H1 (cell line): ENCODE measurements around the gene RNF212. TPM values are rescaled to one million over a fixed set of nuclear protein-coding genes. Genes with fewer than 3 reads are reported as not detected.

Experiments
- BCL11A ChIP-seq, 2 experiments: IDR thresholded peaks; one replicate each; pipeline ENCODE4 v1.6.1; 2011; ENCODE audit warnings: low read depth in 2 of 2, low read length in 2 of 2, mild to moderate bottlenecking in 2 of 2
- BRCA1 ChIP-seq: IDR thresholded peaks from 2 replicates; pipeline ENCODE4 v1.6.1; 2012; ENCODE audit warnings: low read depth, low read length, improper control_type of control experiment
- KDM4A ChIP-seq: IDR thresholded peaks from one replicate; pipeline ENCODE4 v1.7.1; 2012; ENCODE audit warnings: low read depth, mild to moderate bottlenecking, moderate library complexity, low read length, inconsistent platforms; ENCODE audit not compliant: severe bottlenecking
- NRF1 ChIP-seq: IDR thresholded peaks from 2 replicates; pipeline ENCODE4 v1.6.1; 2011; ENCODE audit warnings: mild to moderate bottlenecking, low read depth, low read length, improper control_type of control experiment
- RBBP5 ChIP-seq: IDR thresholded peaks from 2 replicates; pipeline ENCODE4 v1.7.1; 2012; ENCODE audit warnings: low read depth, mild to moderate bottlenecking, inconsistent platforms, low read length, moderate library complexity, borderline replicate concordance
- SIX5 ChIP-seq: IDR thresholded peaks from 2 replicates; pipeline ENCODE4 v1.6.1; 2011; ENCODE audit warnings: mild to moderate bottlenecking, low read depth, low read length
- SUZ12 ChIP-seq: fragments of 200-600 bp; sonication (generic); IDR thresholded peaks from 2 replicates; pipeline ENCODE4 v1.6.1; 2012; ENCODE audit warnings: mild to moderate bottlenecking, inconsistent platforms, low read length, moderate library complexity, mixed read lengths
- USF2 ChIP-seq: IDR thresholded peaks from 2 replicates; pipeline ENCODE4 v1.6.1; 2011; ENCODE audit warnings: low read length, improper control_type of control experiment
- polyA plus RNA-seq, 7 experiments: library from polyadenylated mRNA; depleted of rRNA in 3 of 7; stranded (reverse) in 5 of 7; unstranded in 2 of 7; fragments of >200 nt in 5 of 7; fragments of 200-250 nt in 2 of 7; gene quantifications; 1 replicate in 5 of 7; 2 replicates in 1 of 7; 4 replicates in 1 of 7; pipeline versions ENCODE4 v1.2.1 to v1.2.3, GENCODE V29; 2011 to 2013; ENCODE audit warnings: missing spikeins in 2 of 7, mixed read lengths in 2 of 7
- total RNA-seq: library from RNA; stranded (reverse); fragmentation: NEBNext Ultra II Directional; extraction: Animal tissue kit (Norgen Biotek cat#: 25700); gene quantifications from 2 replicates; pipeline ENCODE4 v1.2.1, GENCODE V29; 2021
- TF ChIP-seq, protein P1 (sequence below): fragments of 300-600 bp; sonication (generic); IDR thresholded peaks from 2 replicates; pipeline ENCODE4 v1.7.1; 2012; ENCODE audit warnings: low read length, moderate library complexity, mild to moderate bottlenecking, inconsistent platforms; ENCODE audit not compliant: insufficient replicate concordance

The RNF212 gene
- total and polyA plus RNA-seq, 2 of the 8 experiments (the other 6 are each of a cell fraction or from before 2014, with no cell fraction given) = 3.4 to 5.4 TPM

DNA sequence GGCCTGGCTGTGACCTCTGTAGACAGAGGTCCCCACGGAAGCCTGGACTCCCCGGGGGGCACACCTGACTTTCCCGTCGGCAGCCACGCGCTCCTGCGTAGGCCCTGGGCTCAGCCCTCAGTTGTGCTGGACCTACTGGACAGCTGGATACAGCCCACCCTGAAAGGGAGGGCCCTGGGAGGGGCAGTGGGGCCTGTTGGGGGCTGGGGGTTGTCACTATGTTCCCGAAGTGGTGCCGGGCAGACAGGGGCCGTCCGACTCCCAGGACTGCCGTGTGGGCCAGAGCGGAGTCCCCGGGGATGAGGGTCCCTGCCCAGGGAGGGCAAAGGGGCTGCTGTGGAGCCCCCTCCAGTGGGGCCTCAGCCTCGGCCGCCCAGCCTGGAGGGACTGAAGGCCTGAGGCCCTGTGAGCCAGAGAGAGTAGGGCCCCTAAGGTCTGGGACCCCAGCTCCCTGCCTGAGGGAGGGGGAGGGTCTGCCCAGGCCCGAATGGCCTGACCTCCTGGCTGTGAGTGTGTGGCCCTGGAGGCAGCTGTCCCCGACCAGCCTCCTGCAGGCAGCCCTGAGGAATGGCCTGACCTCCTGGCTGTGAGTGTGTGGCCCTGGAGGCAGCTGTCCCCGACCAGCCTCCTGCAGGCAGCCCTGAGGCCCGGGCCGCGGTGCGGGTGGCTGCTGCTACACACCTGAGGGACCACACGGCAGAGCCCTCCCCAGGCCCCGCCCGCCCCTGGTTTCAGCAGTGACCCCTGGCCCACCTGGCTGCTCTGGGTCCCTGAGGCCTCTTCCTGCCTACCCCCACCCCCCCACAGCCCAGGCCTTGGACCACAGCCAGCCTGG lies 76.2 kb downstream of the RNF212 start (continued):
- TF ChIP-seq, protein P1, sequence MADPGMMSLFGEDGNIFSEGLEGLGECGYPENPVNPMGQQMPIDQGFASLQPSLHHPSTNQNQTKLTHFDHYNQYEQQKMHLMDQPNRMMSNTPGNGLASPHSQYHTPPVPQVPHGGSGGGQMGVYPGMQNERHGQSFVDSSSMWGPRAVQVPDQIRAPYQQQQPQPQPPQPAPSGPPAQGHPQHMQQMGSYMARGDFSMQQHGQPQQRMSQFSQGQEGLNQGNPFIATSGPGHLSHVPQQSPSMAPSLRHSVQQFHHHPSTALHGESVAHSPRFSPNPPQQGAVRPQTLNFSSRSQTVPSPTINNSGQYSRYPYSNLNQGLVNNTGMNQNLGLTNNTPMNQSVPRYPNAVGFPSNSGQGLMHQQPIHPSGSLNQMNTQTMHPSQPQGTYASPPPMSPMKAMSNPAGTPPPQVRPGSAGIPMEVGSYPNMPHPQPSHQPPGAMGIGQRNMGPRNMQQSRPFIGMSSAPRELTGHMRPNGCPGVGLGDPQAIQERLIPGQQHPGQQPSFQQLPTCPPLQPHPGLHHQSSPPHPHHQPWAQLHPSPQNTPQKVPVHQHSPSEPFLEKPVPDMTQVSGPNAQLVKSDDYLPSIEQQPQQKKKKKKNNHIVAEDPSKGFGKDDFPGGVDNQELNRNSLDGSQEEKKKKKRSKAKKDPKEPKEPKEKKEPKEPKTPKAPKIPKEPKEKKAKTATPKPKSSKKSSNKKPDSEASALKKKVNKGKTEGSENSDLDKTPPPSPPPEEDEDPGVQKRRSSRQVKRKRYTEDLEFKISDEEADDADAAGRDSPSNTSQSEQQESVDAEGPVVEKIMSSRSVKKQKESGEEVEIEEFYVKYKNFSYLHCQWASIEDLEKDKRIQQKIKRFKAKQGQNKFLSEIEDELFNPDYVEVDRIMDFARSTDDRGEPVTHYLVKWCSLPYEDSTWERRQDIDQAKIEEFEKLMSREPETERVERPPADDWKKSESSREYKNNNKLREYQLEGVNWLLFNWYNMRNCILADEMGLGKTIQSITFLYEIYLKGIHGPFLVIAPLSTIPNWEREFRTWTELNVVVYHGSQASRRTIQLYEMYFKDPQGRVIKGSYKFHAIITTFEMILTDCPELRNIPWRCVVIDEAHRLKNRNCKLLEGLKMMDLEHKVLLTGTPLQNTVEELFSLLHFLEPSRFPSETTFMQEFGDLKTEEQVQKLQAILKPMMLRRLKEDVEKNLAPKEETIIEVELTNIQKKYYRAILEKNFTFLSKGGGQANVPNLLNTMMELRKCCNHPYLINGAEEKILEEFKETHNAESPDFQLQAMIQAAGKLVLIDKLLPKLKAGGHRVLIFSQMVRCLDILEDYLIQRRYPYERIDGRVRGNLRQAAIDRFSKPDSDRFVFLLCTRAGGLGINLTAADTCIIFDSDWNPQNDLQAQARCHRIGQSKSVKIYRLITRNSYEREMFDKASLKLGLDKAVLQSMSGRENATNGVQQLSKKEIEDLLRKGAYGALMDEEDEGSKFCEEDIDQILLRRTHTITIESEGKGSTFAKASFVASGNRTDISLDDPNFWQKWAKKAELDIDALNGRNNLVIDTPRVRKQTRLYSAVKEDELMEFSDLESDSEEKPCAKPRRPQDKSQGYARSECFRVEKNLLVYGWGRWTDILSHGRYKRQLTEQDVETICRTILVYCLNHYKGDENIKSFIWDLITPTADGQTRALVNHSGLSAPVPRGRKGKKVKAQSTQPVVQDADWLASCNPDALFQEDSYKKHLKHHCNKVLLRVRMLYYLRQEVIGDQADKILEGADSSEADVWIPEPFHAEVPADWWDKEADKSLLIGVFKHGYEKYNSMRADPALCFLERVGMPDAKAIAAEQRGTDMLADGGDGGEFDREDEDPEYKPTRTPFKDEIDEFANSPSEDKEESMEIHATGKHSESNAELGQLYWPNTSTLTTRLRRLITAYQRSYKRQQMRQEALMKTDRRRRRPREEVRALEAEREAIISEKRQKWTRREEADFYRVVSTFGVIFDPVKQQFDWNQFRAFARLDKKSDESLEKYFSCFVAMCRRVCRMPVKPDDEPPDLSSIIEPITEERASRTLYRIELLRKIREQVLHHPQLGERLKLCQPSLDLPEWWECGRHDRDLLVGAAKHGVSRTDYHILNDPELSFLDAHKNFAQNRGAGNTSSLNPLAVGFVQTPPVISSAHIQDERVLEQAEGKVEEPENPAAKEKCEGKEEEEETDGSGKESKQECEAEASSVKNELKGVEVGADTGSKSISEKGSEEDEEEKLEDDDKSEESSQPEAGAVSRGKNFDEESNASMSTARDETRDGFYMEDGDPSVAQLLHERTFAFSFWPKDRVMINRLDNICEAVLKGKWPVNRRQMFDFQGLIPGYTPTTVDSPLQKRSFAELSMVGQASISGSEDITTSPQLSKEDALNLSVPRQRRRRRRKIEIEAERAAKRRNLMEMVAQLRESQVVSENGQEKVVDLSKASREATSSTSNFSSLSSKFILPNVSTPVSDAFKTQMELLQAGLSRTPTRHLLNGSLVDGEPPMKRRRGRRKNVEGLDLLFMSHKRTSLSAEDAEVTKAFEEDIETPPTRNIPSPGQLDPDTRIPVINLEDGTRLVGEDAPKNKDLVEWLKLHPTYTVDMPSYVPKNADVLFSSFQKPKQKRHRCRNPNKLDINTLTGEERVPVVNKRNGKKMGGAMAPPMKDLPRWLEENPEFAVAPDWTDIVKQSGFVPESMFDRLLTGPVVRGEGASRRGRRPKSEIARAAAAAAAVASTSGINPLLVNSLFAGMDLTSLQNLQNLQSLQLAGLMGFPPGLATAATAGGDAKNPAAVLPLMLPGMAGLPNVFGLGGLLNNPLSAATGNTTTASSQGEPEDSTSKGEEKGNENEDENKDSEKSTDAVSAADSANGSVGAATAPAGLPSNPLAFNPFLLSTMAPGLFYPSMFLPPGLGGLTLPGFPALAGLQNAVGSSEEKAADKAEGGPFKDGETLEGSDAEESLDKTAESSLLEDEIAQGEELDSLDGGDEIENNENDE = no peak
- TF ChIP-seq SIX5 (no peak), BRCA1 (no peak), RBBP5 (no peak), SUZ12 (no peak), KDM4A (no peak), NRF1 (no peak), USF2 (no peak), BCL11A (IDR thresholded peaks at IDR 0.05; ENCODE audit: low read depth in 2 of 2, low read length in 2 of 2) (no peak)
